Right renal pelvis (tissue), 4 donors: ENCODE results near the gene EMD. TPM values are rescaled to one million over a fixed set of nuclear protein-coding genes. Genes with fewer than 3 reads are reported as not detected.

Experiments
- DNase-seq, 4 donors: peaks; one replicate each; pipeline ENCODE4 v3.0.0-alpha.2; 2013; ENCODE audit warnings: low read depth in 4 of 4, low spot score in 3 of 4, missing footprints in 1 of 4
- polyA plus RNA-seq, 4 donors: library from polyadenylated mRNA; unstranded; fragments of 120-200 nt; gene quantifications; one replicate each; pipeline ENCODE4 v1.2.1, GENCODE V29; 2013; ENCODE audit not compliant: insufficient read length in 4 of 4

Gene EMD
- polyA plus RNA-seq, 4 donors: 68.7 to 96.7 (median 74.0) TPM

DNA sequence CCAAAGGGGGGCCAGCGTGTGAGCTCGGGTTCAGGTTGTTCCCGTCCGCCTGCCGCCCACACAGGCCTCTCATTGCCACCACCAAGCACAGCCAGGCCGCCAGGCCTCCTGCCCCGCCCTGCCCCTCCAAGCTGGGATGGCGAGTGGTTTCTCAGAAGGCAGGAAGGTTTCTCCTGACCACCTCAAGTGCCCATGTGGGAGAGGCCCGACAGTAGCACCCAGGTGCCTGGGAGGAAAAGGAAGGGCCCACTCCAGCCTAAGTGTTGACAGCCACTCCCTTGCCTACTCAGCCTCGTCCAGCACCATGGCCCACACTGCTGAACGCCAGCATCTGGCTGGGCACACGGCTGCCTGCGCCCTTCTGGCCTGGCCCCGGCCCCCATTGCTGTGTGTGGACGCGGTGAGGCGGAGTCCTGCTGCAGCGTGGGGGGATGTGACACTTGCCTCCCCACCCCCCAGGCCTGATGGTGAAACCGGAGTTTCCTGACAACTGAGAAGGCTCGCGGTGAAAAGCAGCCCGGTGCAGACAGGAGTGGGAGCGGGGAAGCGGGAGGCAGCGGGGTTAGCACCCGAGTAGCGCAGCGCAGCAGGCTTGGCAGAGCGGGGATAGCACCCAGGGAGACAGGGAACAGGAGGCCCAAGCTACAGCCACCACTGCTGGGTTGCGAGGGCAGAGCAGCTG is 23.9 kb upstream of the EMD start:
- DNase-seq: no peak

GRCh38 chrX:154355776-154356140 is 23.3 kb upstream of the EMD start:
- DNase-seq: no peak

DNA sequence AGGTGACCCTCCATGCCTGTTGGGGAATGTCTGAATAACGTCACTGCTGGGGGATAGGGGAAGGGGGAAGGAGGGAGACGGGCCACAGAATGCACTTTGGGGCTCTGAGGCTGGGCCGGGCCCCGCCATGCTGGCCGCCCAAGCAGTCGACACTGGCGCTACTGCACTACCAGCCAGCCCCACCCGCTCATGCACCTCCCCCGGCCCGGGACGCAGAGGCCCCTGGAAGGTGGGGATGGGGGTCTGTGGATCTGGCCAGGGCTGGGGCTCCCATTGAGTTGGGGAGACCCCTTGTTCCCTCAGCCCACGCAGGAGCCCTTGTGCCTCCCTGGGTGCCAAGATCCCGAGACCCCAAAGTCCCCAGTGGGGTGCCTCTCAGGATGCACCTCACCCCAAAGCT is 22.5 kb upstream of the EMD start:
- DNase-seq: no peak

DNA sequence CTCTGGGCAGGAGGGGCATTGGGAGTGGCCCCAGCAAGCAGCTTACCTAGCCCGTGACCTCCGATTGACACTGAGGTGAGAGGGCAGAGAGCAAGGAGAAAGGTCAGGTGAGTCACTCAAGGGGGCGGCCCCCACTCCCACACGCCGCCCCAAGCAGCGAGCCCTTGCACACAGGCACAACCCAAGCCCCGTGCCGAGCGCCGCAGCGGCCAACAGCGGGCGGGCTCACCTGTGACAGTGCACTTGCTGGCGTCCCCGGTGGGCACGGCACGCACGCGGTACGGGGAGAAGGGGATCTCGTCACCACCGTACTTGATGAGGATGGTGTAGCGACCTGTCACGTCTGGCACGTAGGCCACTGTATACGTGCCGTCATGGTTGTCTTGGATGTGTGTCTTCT is 21.9 kb upstream of the EMD start:
- no peak for DNase-seq

DNA sequence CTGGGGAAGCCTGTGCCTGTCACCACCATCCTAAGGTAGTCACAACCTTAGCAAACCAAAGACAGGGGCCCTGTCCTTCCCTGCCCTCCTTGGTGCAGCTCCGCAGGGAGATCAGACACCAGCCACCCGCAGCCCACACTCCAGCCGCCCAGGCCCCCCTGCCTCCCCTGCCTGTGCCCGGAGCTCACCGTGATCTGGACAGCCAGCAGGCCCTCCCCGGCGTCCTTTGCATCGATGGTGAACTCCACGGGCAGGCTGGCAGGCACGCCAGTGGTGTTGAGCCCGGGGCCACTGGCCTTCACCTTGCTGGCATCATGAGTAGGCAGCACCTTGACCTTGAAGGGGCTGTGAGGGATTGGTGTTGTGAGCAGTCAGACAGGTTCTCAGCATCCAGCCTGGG is 21.1 kb upstream of the EMD start:
- no peak for DNase-seq

GRCh38 chrX:154358829-154359228 is 20.3 kb upstream of the EMD start:
- DNase-seq: no peak

DNA sequence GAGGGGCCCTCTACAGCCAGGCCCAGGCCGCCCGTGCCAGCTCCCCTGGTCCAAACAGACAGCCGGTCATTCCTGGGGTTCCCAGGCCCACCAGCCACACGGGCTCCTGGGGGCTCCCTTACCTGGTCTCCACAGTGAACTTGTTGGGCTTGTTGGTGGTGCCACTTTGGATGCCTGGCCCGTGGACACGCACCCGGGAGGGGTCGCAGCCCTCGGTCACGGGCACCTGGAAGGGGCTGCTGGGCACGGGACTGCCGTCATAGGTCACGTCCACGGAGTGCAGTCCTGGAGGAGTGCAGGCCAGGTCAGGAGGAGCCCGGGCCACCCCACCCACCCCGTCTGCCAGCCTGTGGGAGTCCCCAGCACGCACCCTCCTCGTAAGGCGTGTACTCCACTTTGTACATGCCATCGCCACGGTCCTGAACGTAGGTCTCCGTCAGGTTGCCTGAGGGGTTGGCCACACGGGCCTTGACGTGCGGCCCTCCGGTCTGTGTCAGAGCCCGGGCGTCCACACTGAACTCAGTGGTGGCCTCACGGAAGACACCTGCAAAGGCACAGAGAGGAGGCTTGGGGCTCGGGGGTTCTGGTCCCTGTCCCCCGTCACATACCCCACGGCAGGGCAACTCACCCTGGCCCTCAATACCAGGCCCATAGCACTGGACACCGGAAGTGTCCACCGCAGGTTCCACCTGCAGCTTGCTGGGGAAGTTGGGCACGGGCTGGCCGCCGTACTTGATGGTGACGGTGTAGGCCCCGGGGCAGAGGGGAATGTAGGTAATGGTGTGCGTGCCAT is 19.5 kb upstream of the EMD start:
- DNase-seq: no peak

DNA sequence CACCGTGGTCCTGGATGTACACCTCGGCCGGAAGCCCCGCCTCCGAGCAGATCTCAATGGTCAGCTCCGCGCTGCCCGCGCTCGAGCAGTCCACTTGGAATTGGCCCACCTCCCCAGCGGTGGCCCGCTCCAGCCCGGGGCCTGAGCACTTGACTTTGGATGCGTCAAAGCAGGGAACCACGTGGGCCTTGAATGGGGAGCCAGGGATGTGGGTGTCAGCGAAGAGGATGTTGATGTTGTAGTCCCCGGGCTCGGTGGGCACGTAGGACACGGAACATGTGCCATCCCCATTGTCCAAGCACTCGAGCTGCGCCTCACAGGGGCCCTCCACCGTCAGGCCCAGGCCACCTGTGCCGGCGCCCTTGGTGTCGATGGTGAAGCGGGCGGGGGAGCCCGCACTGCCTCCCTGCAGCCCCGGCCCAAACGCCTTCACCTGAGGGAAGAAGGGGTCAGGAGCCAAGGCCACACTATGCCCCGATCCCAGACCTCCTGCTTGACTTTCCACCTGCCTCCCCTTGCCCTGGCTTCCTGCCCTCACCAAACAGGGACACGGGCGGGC is 18.9 kb upstream of the EMD start:
- no peak for DNase-seq

- DNase-seq: no peak
These were observed 16.9 kb upstream of the EMD start for GRCh38 chrX:154362085-154362742.

DNA sequence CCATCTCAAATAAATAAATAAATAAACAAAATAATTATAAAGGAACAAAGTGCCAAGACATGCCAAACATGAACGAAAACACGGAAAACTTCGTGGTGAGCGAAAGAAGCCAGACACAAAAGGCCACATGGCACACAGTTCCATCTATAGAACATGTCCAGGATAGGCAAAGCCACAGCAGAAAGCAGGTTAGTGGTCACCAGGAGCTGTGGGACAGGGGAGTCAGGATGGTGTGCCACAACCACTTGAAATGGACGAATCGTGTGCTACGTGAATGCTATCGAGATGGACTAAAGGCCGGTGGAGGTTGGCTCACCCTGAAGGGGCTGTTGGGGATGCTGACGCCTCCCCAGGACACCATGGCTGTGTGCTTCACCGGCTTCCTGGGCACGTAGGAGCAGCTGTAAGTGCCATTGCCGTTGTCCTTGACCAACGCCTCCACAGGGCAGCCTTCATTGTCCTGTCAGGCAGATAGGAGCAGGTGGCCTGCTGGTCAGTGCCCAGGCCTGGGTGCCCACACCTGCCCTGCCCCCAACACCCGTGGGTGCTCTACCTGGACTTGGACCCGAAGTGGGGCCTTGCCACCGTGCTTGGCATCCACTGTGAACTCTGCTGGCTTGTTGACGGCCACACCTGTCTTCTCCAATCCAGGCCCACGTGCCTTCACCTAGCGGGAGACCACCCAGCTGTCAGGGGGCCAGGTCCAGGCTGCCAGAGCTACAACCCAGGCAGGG is 15.2 kb upstream of the EMD start:
- DNase-seq: no peak

DNA sequence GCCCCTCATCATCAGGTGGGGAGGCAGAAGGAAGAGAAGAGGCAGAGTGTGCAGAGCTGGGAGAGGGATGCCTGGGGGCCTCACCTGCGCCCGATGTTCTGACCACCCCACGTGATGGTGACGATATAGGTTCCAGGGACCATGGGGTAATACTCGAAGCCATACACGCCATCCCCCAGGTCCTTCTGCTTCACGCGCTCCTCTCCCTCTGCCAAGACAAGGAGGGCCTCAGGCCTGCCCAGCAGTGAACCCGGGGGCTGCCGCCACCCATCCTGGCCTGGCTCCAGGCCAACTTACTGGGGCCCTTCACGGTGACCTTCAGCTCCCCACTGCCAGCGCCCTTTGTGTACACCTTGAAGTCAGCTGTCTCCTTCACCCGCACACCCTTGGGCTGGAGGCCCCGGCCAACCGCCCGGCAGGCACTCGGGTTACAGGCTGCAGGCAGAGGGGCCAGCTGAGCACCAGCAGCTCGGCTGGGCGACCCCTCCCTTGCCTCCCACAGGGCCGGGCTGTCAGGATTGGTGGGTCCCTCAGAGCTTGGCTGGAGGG is 14.0 kb upstream of the EMD start:
- no peak for DNase-seq

GRCh38 chrX:154365997-154366665 is 13.0 kb upstream of the EMD start:
- DNase-seq: no peak

- no peak for DNase-seq
These were observed 12.4 kb upstream of the EMD start for GRCh38 chrX:154366666-154367055.

DNA sequence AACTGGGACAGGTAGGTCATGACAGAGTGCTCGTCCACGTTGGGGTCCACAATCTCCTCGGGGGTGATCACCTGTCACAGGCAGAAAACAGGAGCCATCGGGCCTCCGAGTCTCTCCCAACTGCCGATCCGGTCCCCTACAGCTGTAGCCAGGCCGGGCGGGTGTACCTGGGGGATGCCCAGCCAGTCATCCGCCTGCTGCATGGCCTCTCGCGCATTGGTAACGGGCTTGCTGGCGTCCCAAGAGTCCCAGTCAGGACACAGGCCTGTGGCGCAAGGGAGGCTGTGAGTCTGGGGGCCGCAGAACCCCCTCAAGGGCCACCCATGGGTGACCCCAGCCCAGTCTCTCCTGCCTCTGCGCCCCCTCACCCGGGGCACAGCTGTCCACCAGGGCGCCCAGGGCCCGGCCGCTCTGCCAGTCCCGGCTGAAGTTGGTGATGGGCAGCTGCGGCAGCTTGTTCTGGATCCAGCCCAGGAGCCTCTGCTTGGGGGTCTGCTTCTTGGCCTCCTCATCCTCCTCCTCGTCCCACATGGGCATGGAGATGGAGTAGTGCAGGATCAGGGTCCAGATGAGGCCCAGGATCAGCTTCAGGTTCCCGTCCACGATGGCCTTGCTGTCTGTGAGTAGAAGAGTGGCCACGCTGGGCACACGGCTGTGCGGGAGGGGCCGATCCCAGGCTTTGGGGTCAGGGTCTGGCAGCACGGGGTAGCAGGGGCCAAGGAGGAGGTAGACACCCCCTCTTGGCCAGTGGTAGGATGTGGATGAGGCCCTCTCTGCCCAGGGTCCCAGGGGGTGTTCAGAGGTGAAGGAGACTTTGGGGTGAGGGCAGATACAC is 11.4 kb upstream of the EMD start:
- no peak for DNase-seq

DNA sequence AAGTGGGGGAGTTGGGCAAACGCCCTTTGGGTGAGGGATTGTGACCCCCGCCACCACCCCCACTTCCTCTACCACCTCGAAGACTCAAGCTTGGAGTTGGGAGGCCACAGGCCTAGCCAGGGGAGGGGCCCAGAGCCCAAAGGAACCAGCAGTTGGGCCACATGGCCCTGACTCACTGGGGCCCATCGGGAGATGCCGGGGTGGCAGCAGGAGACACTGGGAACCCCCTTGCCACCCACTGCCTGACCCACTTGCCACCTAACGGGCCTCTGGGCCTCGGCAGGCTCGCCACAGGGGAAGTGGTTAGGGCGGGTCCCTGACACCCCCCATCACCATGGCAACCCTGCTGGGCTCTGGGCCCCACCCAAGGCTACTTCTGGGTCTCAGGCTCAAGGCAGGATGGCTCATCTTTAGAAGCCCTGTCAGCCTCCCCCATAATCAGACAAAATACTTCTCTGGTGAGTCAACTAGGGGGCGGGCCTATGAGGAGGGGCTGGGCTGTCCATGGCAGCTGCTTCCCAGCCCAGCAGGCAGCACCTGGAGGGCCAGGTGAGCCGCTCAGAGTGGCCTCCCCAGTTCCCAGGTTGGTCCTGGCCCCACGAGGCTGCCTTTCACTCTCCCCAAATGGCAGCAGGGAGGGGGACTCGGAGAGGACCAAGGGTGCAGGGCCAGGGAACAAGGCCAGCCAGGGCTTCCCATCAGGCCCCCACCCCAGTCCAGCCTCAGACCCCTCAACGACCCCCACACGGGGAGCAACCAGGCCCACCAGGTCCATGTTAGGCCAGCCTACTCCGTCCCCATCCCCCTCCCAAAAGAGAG is 10.3 kb upstream of the EMD start:
- no peak for DNase-seq

DNA sequence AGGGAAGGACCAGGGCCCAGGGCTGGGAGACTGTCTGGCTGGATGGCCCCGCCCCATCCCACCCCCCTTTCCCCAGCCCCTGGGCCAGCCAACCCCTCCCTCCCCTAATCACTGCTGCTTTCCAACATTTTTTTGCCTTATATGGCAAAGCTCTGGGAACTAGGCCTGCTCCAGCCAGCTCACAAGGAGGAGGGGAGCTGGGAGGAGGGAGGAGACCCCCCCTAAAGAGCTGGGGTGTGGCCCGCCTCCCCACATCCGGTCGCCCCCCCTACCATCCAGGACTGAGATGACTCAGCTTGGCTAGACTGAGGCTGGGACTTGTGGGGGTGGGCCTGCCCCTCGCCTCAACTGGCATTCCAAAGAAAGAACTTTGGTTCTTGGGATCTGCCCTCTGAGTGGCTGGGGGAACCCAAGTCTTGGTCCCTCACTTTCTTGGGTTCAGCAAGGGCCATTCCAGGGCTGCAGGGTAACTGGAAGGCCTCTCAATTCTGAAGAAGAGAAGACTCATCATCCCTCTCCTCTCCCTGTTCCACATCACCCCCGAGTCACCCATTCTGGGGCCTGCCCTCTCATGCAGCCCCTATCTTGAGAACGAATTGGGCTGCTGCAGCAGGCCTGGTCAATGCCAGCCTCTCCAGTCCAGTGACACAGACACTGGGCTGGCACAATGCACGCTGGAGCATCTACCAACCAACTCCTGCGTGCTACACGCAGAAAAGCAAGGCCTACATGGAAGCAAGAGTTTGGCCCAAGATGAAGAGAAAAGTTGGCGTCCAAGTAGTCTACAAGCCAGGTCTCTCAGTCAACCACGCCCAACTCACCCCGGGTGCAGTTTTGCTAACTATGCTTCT is 9.4 kb upstream of the EMD start:
- DNase-seq: peak in 3 of 4 donors; percentile 72 to 80 (median 72)

DNA sequence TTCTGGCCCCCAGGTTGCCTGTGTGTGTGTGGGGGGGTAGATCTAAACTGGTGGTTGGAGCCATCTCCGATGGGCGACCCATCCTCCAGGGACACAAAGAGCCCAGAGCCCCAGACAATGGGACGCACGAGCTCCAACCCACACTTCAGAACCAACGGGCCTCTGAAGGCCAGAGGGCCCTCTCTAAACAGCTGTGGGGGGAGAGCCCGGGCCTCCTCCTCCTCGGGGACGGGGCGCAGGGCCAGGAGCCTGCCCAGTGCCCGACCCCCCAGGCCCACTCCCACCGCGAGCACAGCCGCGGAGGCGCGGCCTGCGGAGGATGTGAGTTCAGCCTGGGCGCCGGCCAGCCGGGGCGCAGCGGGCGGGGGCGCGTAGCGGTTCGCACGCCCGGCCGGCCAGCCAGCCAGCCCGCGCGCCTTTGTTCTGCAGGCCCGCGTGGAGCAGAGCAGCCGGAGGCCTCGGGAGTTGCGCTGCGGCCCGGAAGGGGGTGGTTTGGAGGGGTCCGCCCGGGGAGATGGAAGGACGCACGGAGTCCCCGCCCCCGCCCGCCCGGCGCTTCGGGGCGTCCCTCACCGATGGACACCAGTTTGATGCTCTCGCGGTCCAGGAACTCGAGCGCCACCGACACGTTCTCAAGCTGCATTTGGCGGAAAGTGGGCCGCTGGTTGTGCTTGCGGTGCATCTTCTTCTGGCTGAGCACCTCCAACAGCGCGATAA is 8.6 kb upstream of the EMD start:
- no peak for DNase-seq
